ENCODE data around the gene KIAA1755. TPM values are rescaled to one million over a fixed set of nuclear protein-coding genes. Genes with fewer than 3 reads are reported as not detected.

Gene KIAA1755
- total RNA-seq, 1 experiment from 2014 or later = 0.17 TPM

GRCh38 chr20:38181971-38182370 is 78.6 kb downstream of the KIAA1755 start:
- Histone ChIP-seq H3K79me2 (ENCODE audit: insufficient read depth, low read length) (no peaks in the 10 kb centered on the region), H3K79me1 (ENCODE audit: insufficient read depth, low read depth, low read length, poor library complexity, severe bottlenecking) (no peaks in the 10 kb centered on the region), H3K14ac (ENCODE audit: insufficient read depth, low read length) (no peak overlapping the region), H2BK5ac (ENCODE audit: insufficient read length, low read length) (no peak overlapping the region), H4K91ac (ENCODE audit: insufficient read length, low read depth, low read length) (no peak overlapping the region), H4K5ac (ENCODE audit: insufficient read length, low read depth, low read length) (no peak overlapping the region), H2BK15ac (ENCODE audit: low read depth, low read length) (no peak overlapping the region), H2BK12ac (ENCODE audit: insufficient read length, low read depth, low read length) (no peak overlapping the region), H3K23me2 (ENCODE audit: insufficient read length, low read depth, low read length, poor library complexity, severe bottlenecking) (no peaks in the 10 kb centered on the region), H3K27me3 (ENCODE audit: insufficient read depth, low read length) (no peaks in the 10 kb centered on the region), H2AFZ (ENCODE audit: low read length) (no peak overlapping the region), H3K9ac (ENCODE audit: extremely low read depth, insufficient read length, low read length) (no peak overlapping the region), H3K18ac (ENCODE audit: insufficient read length, low read depth, low read length) (no peak overlapping the region), H3K27ac (ENCODE audit: insufficient read length, low read depth, low read length) (no peak overlapping the region), H3T11ph (ENCODE audit: low read length) (no peak overlapping the region), H2AK5ac (ENCODE audit: insufficient read length, low read length) (no peak overlapping the region), H3K56ac (ENCODE audit: insufficient read length, low read depth, low read length) (no peak overlapping the region), H3K23ac (ENCODE audit: insufficient read length, low read depth, low read length) (no peak overlapping the region), H2BK20ac (ENCODE audit: low read depth, low read length, poor library complexity, severe bottlenecking) (no peak overlapping the region), H3K9me3 (ENCODE audit: control insufficient read depth, low read depth, low read length) (no peaks in the 10 kb centered on the region), H2BK120ac (ENCODE audit: low read depth, low read length, poor library complexity, severe bottlenecking) (no peak overlapping the region), H4K20me1 (ENCODE audit: control insufficient read depth, insufficient read depth, insufficient read length) (no peaks in the 10 kb centered on the region), H3K4me1 (ENCODE audit: insufficient read depth, low read length) (no peaks in the 10 kb centered on the region), H3K4ac (ENCODE audit: low read depth, low read length) (no peak overlapping the region), H3K4me2 (ENCODE audit: insufficient read depth, insufficient read length, low read length) (no peak overlapping the region), H4K8ac (replicated peaks; ENCODE audit: insufficient read length, low read depth, low read length) (no peak overlapping the region)
- Mint-ChIP-seq H3K27me3 (ENCODE audit: low read depth) (peaks cover 4% of the 10 kb centered on the region), H3K36me3 (ENCODE audit: insufficient read depth in 1 of 3, low read depth in 3 of 3) (no peaks in the 10 kb centered on the region), H3K4me3 (no peak overlapping the region), H3K9me3 (no peaks in the 10 kb centered on the region), H3K27ac (no peak overlapping the region), H3K4me1 (peaks cover 0 to 3% of the 10 kb centered on the region in 2 experiments; a peak in 1 of 4 replicates)
- no CpG with 5 or more reads among the region's 3 CpGs for WGBS (ENCODE audit: extremely low coverage, insufficient read length, low lambda C conversion rate)
- TF ChIP-seq, protein P1, sequence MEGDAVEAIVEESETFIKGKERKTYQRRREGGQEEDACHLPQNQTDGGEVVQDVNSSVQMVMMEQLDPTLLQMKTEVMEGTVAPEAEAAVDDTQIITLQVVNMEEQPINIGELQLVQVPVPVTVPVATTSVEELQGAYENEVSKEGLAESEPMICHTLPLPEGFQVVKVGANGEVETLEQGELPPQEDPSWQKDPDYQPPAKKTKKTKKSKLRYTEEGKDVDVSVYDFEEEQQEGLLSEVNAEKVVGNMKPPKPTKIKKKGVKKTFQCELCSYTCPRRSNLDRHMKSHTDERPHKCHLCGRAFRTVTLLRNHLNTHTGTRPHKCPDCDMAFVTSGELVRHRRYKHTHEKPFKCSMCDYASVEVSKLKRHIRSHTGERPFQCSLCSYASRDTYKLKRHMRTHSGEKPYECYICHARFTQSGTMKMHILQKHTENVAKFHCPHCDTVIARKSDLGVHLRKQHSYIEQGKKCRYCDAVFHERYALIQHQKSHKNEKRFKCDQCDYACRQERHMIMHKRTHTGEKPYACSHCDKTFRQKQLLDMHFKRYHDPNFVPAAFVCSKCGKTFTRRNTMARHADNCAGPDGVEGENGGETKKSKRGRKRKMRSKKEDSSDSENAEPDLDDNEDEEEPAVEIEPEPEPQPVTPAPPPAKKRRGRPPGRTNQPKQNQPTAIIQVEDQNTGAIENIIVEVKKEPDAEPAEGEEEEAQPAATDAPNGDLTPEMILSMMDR (conservative IDR thresholded peaks at IDR 0.05) = no peak
- no peak for DNase-seq

Data from H9 (cell line).